GF-D8 (cell line): ENCODE measurements around the gene DMPK.
"Not testable (repeated sequence)": the region's sequence is repeated elsewhere in the genome, so short reads cannot be mapped to it uniquely, and the experiment has no call there.

Source experiments
- DNase-seq: peaks from one replicate; lab custom pipeline; 2025; lab: John Stamatoyannopoulos, UW

The DMPK gene

GRCh38 chr19:45768984-45769782 is 13.1 kb downstream of the DMPK start, which contains the start of gene SIX5:
Gene SIX5 (minus strand): TSS chr19:45769252. CDS start chr19:45768844, 408 bp downstream.
- DNase-seq: peak; percentile 92

DNA sequence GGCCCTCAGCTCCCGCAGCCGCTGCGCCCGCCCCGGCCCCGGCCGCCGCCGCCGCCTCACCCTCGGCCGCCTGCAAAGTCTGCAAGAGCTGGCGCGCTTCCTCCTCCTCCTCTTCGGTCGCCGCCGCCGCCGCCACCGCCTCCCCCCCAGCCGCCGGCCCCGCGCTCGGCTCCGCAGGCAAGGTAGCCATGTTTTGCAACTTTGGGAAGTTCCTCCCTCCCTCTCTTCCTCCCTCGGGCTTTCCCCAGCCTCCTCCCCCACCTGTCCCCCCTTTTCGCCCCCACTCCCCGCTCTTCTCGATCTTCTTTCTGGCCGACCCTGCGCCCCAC is 13.7 kb downstream of the DMPK start:
- peak; percentile 17 for DNase-seq

DNA sequence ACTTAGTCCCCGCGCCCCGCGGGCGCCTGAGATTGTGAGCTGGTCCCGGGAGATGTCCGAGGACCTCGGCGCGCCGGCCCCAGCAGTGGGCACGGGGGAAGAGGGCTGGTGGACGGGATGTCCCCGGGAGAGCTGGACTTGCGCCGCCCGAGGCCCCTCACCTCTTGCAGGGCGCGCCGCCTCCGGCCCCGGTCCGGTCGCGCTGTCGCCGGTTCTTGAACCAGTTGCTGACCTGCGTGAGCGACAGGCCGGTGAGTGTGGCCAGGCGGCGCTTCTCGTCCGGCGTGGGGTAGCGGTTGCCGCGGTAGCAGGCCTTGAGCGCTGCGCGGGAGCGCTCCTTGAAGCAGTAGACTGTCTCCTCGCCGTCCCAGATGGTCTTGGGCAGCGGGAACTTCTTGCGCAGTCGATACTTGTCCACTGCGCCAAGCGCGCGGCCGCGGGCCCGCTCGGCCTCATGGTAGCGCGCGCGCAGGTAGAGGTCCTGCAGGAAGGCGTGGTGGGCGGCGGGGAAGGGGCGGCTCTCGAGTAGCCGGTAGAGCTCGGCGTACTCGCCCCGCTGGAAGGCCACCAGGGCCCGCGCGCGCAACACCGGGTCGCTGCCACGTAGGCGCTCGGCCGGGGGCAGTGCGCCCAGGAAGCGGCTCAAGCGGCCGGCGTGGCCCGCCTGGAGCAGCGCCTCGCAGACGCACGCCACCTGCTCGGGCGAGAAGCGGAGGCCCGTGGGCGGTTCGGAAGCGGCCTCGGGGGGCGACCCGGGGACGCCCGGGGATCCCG is 14.2 kb downstream of the DMPK start:
- DNase-seq: no peak

- no peak for DNase-seq
Observed at GRCh38 chr19:45767410-45767880, 14.8 kb downstream of the DMPK start.

DNA sequence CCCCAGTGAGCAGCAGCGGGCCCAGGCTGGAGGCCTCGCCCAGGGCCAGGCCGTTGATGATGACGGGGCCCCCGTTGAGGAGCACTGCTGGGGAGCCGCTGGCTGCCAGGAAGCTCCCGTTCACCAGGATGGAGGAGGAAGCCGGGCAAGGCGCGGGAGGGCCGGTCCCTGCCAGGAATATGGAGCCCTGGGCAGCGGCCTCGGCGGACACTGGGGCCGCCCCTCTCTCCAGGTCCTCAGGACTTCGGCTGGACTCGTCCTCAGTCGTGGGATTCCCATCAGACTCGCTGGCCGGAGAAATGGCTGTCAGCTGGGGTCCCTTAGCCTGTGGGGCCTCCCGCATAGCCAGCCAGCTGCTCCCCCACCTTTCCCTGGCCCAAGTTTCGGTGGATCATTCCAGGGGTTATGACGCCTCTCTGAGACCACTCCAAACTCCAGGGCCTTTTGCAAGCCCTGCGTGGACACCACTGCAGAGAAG is 15.4 kb downstream of the DMPK start:
- DNase-seq: no peak

- no peak for DNase-seq
Observed at GRCh38 chr19:45766296-45766868, 15.9 kb downstream of the DMPK start.

DNA sequence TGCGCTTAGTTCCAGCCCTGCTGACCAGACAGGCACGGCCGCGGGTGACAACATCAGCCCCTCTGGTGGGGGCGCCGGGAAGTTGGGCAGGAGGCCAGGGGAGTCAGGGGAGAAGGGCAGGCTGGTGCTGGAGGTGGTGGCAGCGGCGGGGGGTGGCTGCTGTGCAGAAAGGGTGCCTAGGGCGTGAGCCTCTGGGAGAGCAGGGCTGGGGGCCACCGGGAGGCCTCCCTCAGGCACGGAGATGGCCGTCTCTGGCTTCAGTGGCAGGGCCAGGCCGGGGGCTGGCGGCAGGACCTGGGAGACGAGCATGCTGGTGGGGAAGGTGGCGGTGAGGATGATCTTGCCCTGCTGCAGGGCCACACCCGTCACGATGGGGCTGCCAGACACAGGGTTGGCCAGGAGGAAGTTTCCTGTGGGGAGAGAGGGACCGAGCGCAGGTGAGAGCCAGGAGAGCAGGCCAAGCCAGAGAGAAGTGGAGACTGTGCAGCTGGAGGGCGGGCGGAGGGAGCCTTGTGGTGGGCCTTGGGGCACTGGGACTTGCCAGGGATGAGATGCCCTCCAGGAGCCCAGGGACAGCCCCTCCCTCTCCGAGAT is 16.5 kb downstream of the DMPK start:
- no peak for DNase-seq

- no peak for DNase-seq
Observed at GRCh38 chr19:45764945-45765701, 17.2 kb downstream of the DMPK start.

DNA sequence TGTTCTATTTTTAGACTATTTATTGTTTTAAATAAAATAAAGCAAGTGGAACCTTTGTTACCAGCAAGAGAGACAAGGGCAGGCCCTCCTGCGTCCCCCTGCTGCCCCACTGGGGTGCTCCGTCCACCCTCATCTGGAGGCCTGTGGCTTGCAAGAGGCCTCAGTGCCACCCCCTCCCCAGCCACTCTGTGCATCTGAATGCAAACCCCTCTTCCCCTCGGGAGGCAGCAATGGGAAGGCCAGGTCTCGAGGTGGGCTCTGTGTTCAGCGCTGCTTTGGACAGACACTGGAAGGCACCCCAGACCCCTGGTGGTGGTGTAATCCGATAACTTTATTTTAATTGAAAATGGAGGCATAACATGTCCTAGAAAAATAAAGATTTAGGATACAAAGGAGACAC is 17.8 kb downstream of the DMPK start:
- DNase-seq: no peak

- no peak for DNase-seq
Observed at GRCh38 chr19:45763691-45764294, 18.5 kb downstream of the DMPK start.

DNA sequence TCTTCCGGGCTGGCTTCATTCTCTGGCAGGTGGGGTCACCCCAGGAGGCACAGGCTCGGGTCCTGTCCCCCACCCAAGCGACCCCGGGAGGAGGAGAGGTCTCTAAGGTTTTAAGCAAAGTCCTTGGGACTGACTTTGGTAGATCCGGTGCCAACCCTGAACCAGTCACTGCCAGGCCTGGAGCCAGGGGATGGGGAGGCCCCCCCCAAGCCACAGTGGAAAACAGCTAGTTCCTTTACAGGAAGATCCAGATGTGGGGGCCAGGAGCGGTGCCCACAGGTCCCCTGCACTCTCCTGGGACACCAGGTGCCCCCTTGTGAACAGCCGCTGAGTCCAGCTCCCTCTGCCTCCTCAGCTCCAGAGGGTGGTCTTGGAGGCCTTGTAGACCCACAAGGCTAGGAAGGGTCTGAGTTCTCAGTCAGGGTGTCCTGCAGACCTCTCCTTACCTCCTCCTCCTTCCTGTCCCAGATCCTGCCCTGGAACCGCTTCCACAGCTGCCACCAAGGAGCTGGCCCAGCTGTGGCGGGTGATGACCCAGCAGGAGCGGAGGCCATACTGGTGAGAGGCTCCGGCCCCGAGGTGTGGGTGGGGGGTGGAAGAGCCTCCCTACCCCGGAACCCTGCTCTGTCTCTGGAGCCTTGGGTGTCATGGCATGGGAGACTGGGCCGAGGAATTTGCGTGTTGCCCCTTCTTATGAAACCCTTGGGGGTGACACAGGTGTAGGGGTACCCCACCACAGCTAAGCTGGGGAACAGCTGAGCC is 19.2 kb downstream of the DMPK start:
- no peak for DNase-seq

- no peak for DNase-seq
Observed at GRCh38 chr19:45761714-45762113, 20.6 kb downstream of the DMPK start.

DNA sequence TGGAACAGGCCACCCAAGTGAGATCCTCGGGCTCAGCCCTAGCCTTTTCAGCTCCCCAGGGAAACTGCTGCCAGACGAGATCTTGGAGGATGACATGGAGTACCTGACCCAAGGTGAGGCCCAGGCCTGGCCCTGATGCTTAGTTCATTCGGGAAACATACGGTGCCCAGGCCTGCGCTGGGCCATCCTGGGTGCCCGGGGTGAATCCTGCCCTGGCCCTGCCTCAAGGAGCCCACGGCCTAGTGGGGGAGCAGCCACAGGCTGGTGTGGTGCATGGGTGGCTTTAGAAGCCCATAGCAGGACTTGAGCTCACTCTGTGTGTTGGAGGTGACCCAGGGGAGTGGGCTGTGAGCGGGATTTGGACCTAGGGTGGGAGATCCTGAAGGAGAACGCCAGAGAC is 23.4 kb downstream of the DMPK start:
- no peak for DNase-seq

DNA sequence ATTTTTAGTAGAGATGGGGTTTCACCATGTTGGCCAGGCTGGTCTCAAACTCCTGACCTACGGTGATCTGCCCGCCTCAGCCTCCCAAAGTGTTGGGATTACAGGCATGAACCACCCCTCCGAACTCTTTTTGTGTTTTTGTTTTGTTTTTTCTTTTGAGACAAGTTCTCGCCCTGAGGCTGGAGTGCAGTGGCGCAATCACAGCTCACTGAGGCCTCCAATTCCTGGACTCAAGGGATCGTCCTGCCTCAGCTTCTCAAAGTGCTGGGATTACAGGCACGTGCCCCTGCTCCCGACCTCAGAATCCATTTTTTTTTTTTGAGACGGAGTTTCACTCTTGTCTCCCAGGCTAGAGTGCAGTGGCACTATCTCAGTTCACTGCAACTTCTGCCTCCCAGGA is 24.6 kb downstream of the DMPK start:
- no peak for DNase-seq

- DNase-seq: no peak
Observed at GRCh38 chr19:45754323-45754722, 28.0 kb downstream of the DMPK start.

DNA sequence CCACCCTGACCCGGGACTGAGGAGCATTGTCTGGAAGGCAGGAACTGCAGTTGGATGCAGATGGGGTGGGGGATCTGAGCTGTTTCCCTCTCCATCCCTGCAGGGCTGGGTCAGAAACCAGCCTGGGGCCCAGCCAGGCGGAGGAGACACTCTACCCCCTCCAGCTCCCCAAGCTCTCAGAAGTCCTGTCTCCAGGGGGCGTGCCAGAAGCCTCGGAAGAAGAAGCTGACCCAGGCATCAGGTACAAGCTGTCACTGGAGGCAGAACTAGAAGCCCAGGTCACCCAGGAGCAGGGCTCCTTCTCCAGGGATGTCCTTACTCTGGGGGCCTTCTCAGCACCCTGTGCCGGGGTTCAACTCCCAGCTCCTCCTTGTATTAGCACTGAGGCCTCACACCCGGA is 28.7 kb downstream of the DMPK start:
- no peak for DNase-seq

DNA sequence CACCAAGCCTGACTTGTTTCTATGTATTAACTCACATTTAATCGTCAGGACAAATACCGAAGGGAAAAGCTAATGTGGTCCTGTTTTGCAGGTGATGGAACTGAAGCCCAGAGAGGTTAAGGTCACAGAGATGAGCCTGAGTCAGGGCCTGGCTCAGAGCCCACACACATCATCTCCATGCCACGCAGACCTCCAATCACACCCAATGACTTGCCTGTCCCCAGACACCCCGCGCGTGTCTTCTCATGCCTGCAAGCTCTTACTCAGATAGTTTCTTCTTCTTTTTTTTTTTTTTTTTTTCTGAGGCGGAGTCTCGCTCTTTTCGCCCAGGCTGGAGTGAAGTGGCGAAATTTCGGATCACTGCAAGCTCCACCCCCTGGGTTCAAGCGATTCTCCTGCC is 29.7 kb downstream of the DMPK start:
- no peak for DNase-seq

DNA sequence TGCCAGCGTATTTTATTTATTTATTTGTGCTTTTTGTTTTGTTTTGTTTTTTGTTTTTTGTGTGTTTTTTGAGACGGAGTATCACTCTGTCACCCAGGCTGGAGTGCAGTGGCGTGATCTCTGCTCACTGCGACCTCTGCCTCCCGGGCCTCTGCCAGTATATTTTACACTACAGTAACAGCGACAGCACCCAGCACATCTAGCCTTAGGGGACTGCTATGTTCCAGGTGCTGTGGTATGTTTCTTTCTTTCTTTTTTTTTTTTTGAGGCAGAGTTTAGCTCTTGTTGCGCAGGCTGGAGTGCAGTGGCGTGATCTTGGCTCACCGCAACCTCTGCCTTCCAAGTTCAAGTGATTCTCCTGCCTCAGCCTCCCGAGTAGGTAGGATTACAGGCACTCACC is 30.8 kb downstream of the DMPK start:
- not testable (repeated sequence) for DNase-seq

- DNase-seq: no peak
Observed at GRCh38 chr19:45747513-45747912, 34.8 kb downstream of the DMPK start.

DNA sequence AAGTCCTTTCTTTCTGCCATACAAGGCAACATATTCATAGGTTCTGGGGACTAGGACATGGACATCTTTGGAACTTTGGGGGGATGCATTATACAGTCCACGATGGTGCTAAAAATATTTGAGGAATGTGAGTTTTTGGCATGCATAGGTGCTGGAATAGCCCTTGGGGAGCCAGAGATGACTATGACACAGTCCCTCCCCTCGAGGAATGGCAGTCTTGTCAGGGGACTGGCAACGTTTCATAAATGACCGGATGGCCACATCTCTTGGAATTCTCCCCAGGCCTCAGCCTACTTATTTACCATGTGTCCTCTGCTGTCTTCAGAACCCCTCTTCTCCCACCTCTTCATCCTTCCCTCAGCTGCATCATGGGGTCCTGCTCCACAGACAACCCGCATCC is 35.4 kb downstream of the DMPK start:
- DNase-seq: no peak

DNA sequence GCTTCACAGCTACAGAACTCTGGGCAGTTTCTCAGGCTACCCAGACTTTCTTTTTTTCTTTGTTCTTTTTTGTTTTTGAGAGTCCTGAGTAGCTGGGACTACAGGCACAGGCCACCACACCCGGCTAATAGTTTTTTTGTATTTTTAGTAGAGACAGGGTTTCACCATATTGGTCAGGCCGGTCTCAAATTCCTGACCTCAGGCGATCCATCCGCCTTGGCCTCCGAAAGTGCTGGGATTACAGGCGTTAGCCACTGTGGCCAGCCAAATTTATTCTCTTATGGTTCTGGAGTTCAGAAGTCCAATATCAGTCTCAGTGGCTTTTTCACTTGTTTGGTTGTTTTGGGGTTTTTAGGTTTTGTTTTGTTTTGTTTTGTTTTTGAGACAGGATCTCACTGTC is 36.7 kb downstream of the DMPK start:
- DNase-seq: no peak
